Measurements from ENCODE around the gene NIN. TPM values are rescaled to one million over a fixed set of nuclear protein-coding genes. Genes with fewer than 3 reads are reported as not detected.

NIN gene
- total and polyA plus RNA-seq, 7 experiments from 2014 or later, result 51.1 to 149 (median 106) TPM

GRCh38 chr14:50797250-50798047 lies 33.5 kb downstream of the NIN start:
- intact Hi-C loops (cut with micrococcal nuclease), result no loop called here

GRCh38 chr14:50796390-50796789 lies 34.6 kb downstream of the NIN start:
- H3K27ac ChIP-seq (ENCODE audit: low read depth, low read length), result no peak overlapping the region
- intact Hi-C loops (cut with micrococcal nuclease), result no loop called here
- peaks cover 36 to 83% (median 69%) of the 10 kb centered on the region in 7 donors for H3K4me1 Mint-ChIP-seq
- H3K9me3 ChIP-seq (ENCODE audit: control insufficient read depth in 2 of 3, low read length in 3 of 3), result no peaks in the 10 kb centered on the region
- peaks cover 33 to 35% of the 10 kb centered on the region in 2 donors for H3K4me1 ChIP-seq (ENCODE audit: control insufficient read depth in 2 of 2, insufficient read depth in 2 of 2, low read length in 2 of 2)
- ATAC-seq (no peak), DNase-seq (no peak)
- POLR2A ChIA-PET, result interaction anchor here (1.1 to 2.2 kb wide), 2 partner anchors 10 to 24 kb away, joined by 3 to 20 read pairs; no protein-coding TSS in a partner anchor
- no peaks in the 10 kb centered on the region for H3K27me3 ChIP-seq (ENCODE audit: control insufficient read depth in 2 of 2, insufficient read depth in 2 of 2, low read length in 2 of 2)
- peaks cover 0 to 20% (median 2%) of the 10 kb centered on the region in 3 experiments for H3K36me3 ChIP-seq (ENCODE audit: control insufficient read depth in 2 of 3, insufficient read depth in 3 of 3, low read length in 3 of 3)
- H3K36me3 Mint-ChIP-seq, result peaks cover 4 to 41% (median 13%) of the 10 kb centered on the region in 5 donors
- H3K4me3 Mint-ChIP-seq, result no peak overlapping the region
- no peak overlapping the region for H3K4me3 ChIP-seq (ENCODE audit: low read length)
- peak overlapping the region in 8 of 9 donors; percentile 26 to 98 (median 71) for H3K27ac Mint-ChIP-seq
- H3K27me3 Mint-ChIP-seq, result no peaks in the 10 kb centered on the region
- CTCF ChIA-PET, result interaction anchor here (0.6 to 3.7 kb wide), 3 partner anchors 19 to 64 kb away, joined by 4 to 14 read pairs (median 4); no protein-coding TSS in a partner anchor
- H3K9me3 Mint-ChIP-seq, result no peaks in the 10 kb centered on the region

More at GRCh38 chr14:50797250-50798047, 33.5 kb downstream of the NIN start:
- Histone ChIP-seq H3K4me1 (ENCODE audit: control insufficient read depth in 2 of 2, insufficient read depth in 2 of 2, low read length in 2 of 2) (peaks cover 25 to 26% of the 10 kb centered on the region in 2 donors), H3K4me3 (ENCODE audit: low read length) (no peak overlapping the region), H3K9me3 (ENCODE audit: control insufficient read depth in 2 of 3, low read length in 3 of 3) (no peaks in the 10 kb centered on the region), H3K36me3 (ENCODE audit: control insufficient read depth in 2 of 3, insufficient read depth in 3 of 3, low read length in 3 of 3) (peaks cover 0 to 23% (median 13%) of the 10 kb centered on the region in 3 experiments), H3K27me3 (ENCODE audit: control insufficient read depth in 2 of 2, insufficient read depth in 2 of 2, low read length in 2 of 2) (no peaks in the 10 kb centered on the region), H3K27ac (ENCODE audit: low read depth, low read length) (no peak overlapping the region)
- Mint-ChIP-seq H3K4me3 (peak overlapping the region in 3 of 10 donors; percentile 5 to 39 (median 15)), H3K27ac (peak overlapping the region in 8 of 9 donors; percentile 26 to 98 (median 74)), H3K27me3 (no peaks in the 10 kb centered on the region), H3K36me3 (peaks cover 0 to 34% (median 7%) of the 10 kb centered on the region in 5 donors), H3K4me1 (peaks cover 25 to 79% (median 64%) of the 10 kb centered on the region in 7 donors), H3K9me3 (no peaks in the 10 kb centered on the region)
- CTCF ChIA-PET, result interaction anchor here (1.5 to 3.7 kb wide), 3 partner anchors 20 to 63 kb away, joined by 4 to 14 read pairs (median 4); no protein-coding TSS in a partner anchor
- DNase-seq, result no peak
- POLR2A ChIA-PET, result interaction anchor here (0.7 to 2.2 kb wide), 3 partner anchors 11 to 26 kb away, joined by 3 to 20 read pairs (median 3); no protein-coding TSS in a partner anchor
- no peak for ATAC-seq

GRCh38 chr14:50795909-50796308 lies 35.1 kb downstream of the NIN start:
- Histone ChIP-seq H3K27me3 (ENCODE audit: control insufficient read depth in 2 of 2, insufficient read depth in 2 of 2, low read length in 2 of 2) (no peaks in the 10 kb centered on the region), H3K27ac (ENCODE audit: low read depth, low read length) (no peak overlapping the region), H3K4me1 (ENCODE audit: control insufficient read depth in 2 of 2, insufficient read depth in 2 of 2, low read length in 2 of 2) (peaks cover 38 to 39% of the 10 kb centered on the region in 2 donors), H3K4me3 (ENCODE audit: low read length) (no peak overlapping the region), H3K36me3 (ENCODE audit: control insufficient read depth in 2 of 3, insufficient read depth in 3 of 3, low read length in 3 of 3) (peaks cover 0 to 18% (median 0%) of the 10 kb centered on the region in 3 experiments), H3K9me3 (ENCODE audit: control insufficient read depth in 2 of 3, low read length in 3 of 3) (no peaks in the 10 kb centered on the region)
- Mint-ChIP-seq H3K4me3 (peak overlapping the region in 1 of 10 donors; percentile 12), H3K4me1 (peaks cover 38 to 87% (median 74%) of the 10 kb centered on the region in 7 donors), H3K36me3 (peaks cover 4 to 46% (median 16%) of the 10 kb centered on the region in 5 donors), H3K9me3 (no peaks in the 10 kb centered on the region), H3K27me3 (no peaks in the 10 kb centered on the region), H3K27ac (peak overlapping the region in 8 of 9 donors; percentile 26 to 98 (median 71))
- ChIA-PET CTCF (interaction anchor here (1.3 to 3.7 kb wide), 3 partner anchors 11 to 64 kb away, joined by 3 to 14 read pairs (median 6); no protein-coding TSS in a partner anchor), POLR2A (interaction anchor here (1.1 to 2.2 kb wide), 2 partner anchors 9 to 25 kb away, joined by 3 to 20 read pairs; no protein-coding TSS in a partner anchor)
- intact Hi-C loops (cut with micrococcal nuclease), result no loop called here
- ATAC-seq, result no peak
- DNase-seq, result no peak

GRCh38 chr14:50795142-50795541 lies 35.8 kb downstream of the NIN start:
- CTCF ChIA-PET, result interaction anchor here (1.3 to 2.0 kb wide), 2 partner anchors 10 to 65 kb away, joined by 3 to 6 read pairs; no protein-coding TSS in a partner anchor
- intact Hi-C loops (cut with micrococcal nuclease), result no loop called here
- Mint-ChIP-seq H3K27me3 (no peaks in the 10 kb centered on the region), H3K9me3 (no peaks in the 10 kb centered on the region), H3K4me1 (peaks cover 38 to 93% (median 82%) of the 10 kb centered on the region in 7 donors), H3K4me3 (no peak overlapping the region), H3K27ac (peak overlapping the region in 7 of 9 donors; percentile 14 to 98 (median 80)), H3K36me3 (peaks cover 4 to 53% (median 15%) of the 10 kb centered on the region in 5 donors)
- Histone ChIP-seq H3K4me3 (ENCODE audit: low read length) (no peak overlapping the region), H3K36me3 (ENCODE audit: control insufficient read depth in 2 of 3, insufficient read depth in 3 of 3, low read length in 3 of 3) (peaks cover 0 to 18% (median 5%) of the 10 kb centered on the region in 3 experiments), H3K9me3 (ENCODE audit: control insufficient read depth in 2 of 3, low read length in 3 of 3) (no peaks in the 10 kb centered on the region), H3K27ac (ENCODE audit: low read depth, low read length) (no peak overlapping the region), H3K27me3 (ENCODE audit: control insufficient read depth in 2 of 2, insufficient read depth in 2 of 2, low read length in 2 of 2) (no peaks in the 10 kb centered on the region), H3K4me1 (ENCODE audit: control insufficient read depth in 2 of 2, insufficient read depth in 2 of 2, low read length in 2 of 2) (peaks cover 39 to 45% of the 10 kb centered on the region in 2 donors)
- POLR2A ChIA-PET, result interaction anchor here (1.0 kb wide), 1 partner anchor 10 kb away, joined by 3 read pairs; no protein-coding TSS in a partner anchor
- ATAC-seq (no peak), DNase-seq (no peak)

GRCh38 chr14:50794068-50794645 lies 36.8 kb downstream of the NIN start:
- ATAC-seq (no peak), DNase-seq (no peak)
- H3K27ac Mint-ChIP-seq, result peak overlapping the region in 8 of 9 donors; percentile 91 to 99 (median 96)
- H3K4me3 Mint-ChIP-seq, result peak overlapping the region in 6 of 10 donors; percentile 26 to 82 (median 36)
- peaks cover 38 to 97% (median 88%) of the 10 kb centered on the region in 7 donors for H3K4me1 Mint-ChIP-seq
- Histone ChIP-seq H3K27ac (ENCODE audit: low read depth, low read length) (peak overlapping the region; percentile 25), H3K9me3 (ENCODE audit: control insufficient read depth in 2 of 3, low read length in 3 of 3) (no peaks in the 10 kb centered on the region), H3K4me1 (ENCODE audit: control insufficient read depth in 2 of 2, insufficient read depth in 2 of 2, low read length in 2 of 2) (peaks cover 45 to 55% of the 10 kb centered on the region in 2 donors), H3K36me3 (ENCODE audit: control insufficient read depth in 2 of 3, insufficient read depth in 3 of 3, low read length in 3 of 3) (peaks cover 0 to 14% (median 5%) of the 10 kb centered on the region in 3 experiments), H3K4me3 (ENCODE audit: low read length) (no peak overlapping the region), H3K27me3 (ENCODE audit: control insufficient read depth in 2 of 2, insufficient read depth in 2 of 2, low read length in 2 of 2) (no peaks in the 10 kb centered on the region)
- no peaks in the 10 kb centered on the region for H3K9me3 Mint-ChIP-seq
- H3K36me3 Mint-ChIP-seq, result peaks cover 4 to 54% (median 18%) of the 10 kb centered on the region in 5 donors
- no peaks in the 10 kb centered on the region for H3K27me3 Mint-ChIP-seq
- POLR2A ChIA-PET, result interaction anchor here (0.7 to 3.8 kb wide), 7 partner anchors 9 to 1136 kb away, joined by 3 to 47 read pairs (median 4); partner anchors contain the start of gene NIN
- intact Hi-C loops (cut with micrococcal nuclease), result no loop called here
- CTCF ChIA-PET, result interaction anchor here (0.6 to 2.0 kb wide), 4 partner anchors 18 to 66 kb away, joined by 3 to 6 read pairs (median 4); no protein-coding TSS in a partner anchor
